Urothelium cell line (cell line): Measurements from ENCODE around the gene CCDC183.
"Not testable (repeated sequence)": the region's sequence is repeated elsewhere in the genome, so short reads cannot be mapped to it uniquely, and the experiment has no call there.

Experiments used
- DNase-seq: peaks from one replicate; pipeline ENCODE4 v3.0.0; 2011; ENCODE audit warnings: low spot score, mixed read lengths
- FAIRE-seq: peaks from 2 replicates; lab custom pipeline; 2011; peaks lifted over from hg19 to GRCh38; lab: Jason Lieb, UNC

The CCDC183 gene

GRCh38 chr9:136821826-136822544 is 25.8 kb downstream of the CCDC183 start:
- DNase-seq: no peak
- no peak for FAIRE-seq

- DNase-seq: no peak
- no peak for FAIRE-seq
Measured at GRCh38 chr9:136823136-136824046, 27.3 kb downstream of the CCDC183 start.

DNA sequence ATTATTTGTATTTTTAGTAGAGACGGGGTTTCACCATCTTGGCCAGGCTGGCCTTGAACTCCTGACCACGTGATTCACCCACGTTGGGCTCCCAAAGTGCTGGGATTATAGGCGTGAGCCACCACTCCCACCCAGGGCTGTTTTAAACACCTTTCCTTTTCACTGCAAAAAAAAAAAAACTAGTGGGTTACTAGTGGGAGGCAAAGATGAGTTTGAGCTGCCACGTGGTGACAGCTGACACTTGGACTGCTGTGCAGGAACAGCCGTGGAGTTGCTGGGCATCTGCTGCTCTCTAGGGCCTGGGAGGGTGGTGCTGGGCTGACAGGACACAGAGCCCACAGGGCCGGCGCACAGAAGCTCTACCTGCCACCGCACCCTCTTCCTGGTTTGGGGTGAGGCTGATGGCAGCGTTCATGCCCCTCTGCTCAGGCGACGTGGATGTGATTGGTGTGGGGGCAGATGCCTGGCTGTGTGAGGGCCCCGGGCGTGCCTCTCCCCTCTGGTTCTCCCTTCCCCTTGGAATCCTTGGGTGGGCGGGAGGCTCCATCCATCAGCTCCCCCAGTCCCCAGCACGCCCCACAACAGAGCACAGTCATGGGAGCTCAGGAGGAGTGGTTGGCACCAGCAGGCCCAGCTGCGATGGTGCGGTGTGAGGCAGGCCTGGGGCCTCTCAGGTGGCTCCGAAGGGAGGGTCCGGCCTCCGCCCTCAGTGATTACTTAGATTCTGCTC is 28.5 kb downstream of the CCDC183 start:
- FAIRE-seq (no peak), DNase-seq (no peak)

- no peak for FAIRE-seq
- DNase-seq: no peak
Measured at GRCh38 chr9:136825295-136826187, 29.4 kb downstream of the CCDC183 start.

GRCh38 chr9:136826188-136826541 is 30.0 kb downstream of the CCDC183 start:
- FAIRE-seq: no peak
- DNase-seq: no peak

GRCh38 chr9:136826703-136827582 is 30.8 kb downstream of the CCDC183 start:
- DNase-seq (no peak), FAIRE-seq (no peak)

GRCh38 chr9:136827794-136828473 is 31.8 kb downstream of the CCDC183 start:
- DNase-seq (no peak), FAIRE-seq (no peak)

- FAIRE-seq: no peak
Measured at GRCh38 chr9:136828474-136829140, 32.5 kb downstream of the CCDC183 start.

DNA sequence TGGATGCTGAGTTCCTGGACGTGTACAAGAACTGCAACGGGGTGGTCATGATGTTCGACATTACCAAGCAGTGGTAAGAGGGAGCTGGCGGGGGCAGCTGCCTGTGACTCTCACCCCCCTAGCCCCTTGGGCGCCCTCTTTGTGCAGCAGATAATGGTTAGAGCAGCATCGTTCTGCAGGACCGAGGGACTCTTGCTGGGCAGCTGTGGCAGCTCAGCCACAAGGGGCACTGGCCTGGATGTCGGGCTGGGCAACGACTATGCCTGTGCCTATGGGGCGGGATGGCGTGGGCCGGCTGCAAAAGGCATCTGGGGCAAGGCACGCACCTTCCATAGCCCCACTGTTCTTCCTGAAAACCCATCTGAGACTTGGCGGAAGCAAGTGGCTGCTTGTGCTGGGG is 33.3 kb downstream of the CCDC183 start:
- no peak for FAIRE-seq
- DNase-seq: no peak

More at GRCh38 chr9:136828474-136829140, 32.5 kb downstream of the CCDC183 start:
- DNase-seq: no peak

DNA sequence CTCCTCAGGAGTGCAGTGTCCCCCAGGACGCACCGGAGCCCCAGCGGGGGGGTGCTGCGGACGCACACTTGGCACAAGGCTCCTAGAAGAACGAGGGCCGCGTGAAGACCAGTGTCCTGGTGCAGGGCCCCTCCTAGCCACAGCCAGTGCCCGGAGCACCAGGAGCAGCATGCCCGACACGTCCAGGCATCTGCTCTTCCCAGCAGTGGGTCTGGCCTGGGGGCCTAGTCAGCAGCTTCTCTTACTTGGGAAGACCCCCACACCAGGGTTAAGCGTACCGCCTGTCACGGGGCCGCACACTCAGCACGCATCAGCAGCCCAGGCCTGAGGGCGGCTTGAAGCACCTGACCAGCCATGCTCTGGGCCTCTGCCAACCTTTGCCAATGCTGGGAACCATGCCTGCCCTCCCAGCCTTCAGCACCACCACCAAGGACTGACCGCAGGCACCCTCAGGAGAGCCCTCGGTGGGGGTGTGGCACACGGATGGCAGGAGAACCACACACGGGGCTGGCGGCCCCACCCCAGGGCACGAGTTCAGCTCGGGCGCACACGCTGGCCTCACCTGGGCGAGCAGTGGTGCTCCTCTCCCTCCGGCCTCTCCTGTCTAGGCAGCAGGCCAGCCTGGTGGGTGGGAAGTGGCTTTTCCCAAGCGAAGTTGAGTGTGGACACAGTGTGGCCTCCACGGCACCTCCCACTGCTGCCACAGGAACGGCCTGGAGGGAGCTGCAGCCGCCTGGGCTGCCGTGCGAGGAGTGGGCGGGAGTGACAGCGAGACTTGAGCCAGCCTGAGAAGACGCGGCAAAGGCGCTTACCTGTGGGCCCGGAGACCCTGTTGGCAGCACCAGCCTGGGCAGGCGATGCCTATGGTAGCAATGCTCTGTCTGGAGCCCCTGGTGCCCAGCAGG is 34.1 kb downstream of the CCDC183 start:
- no peak for FAIRE-seq

GRCh38 chr9:136831002-136831719 is 35.0 kb downstream of the CCDC183 start:
- DNase-seq: no peak
- no peak for FAIRE-seq

More for the DNA sequence above, 34.1 kb downstream of the CCDC183 start:
- DNase-seq: no peak

DNA sequence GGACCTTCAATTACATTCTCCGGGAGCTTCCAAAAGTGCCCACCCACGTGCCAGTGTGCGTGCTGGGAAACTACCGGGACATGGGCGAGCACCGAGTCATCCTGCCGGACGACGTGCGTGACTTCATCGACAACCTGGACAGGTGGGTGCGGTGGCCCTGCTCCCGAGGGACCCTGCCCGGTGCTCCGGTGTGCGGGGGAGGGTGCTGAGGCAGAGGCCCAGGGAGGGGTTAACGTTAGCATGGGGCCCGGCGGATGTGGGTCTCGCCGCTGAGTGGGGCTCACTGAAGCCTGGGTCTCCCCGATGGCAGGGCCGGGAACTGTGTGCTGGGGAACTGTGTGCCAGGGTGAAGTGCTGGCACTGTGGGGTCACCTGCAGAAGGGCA is 35.6 kb downstream of the CCDC183 start:
- DNase-seq (no peak), FAIRE-seq (no peak)

- DNase-seq (no peak), FAIRE-seq (no peak)
Measured at GRCh38 chr9:136832581-136832980, 36.4 kb downstream of the CCDC183 start.

DNA sequence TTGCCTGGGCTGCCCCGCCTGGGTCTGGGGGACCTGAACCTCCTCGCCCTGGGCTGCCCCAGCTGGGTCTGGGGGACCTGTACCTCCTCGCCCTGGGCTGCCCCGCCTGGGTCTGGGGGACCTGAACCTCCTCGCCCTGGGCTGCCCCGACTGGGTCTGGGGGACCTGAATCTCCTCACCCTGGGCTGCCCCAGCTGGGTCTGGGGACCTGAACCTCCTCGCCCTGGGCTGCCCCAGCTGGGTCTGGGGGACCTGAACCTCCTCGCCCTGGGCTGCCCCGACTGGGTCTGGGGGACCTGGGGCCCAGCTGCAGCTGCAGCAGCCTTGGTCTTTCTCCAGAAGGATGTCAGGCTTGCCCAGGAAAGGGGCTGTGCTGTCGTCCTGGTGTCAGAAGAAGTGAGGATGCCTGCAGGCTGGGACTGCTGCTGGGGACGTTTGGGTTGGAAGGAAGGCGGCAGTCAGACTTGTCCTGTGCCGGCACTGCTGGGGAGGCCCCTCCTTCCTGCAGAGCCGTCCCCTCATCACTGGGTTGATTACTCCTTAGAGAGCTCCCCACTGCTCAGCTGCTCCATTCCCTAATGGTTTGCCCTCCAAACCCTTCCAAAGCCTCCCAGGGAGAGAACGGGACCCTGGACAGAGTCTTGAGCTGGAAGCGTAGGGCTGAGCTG is 37.4 kb downstream of the CCDC183 start:
- not testable (repeated sequence) for FAIRE-seq, DNase-seq

- DNase-seq: no peak
- FAIRE-seq: no peak
Measured at GRCh38 chr9:136835162-136835931, 39.2 kb downstream of the CCDC183 start.
